GM18508 (cell line): ENCODE measurements around the gene CRIM1.

Source experiments
- ATAC-seq: cut with Tn5 transposase; IDR thresholded peaks from one replicate; pipeline ENCODE4 v1.9.1; 2021; ENCODE audit warnings: moderate number of reproducible peaks; ENCODE audit not compliant: insufficient read depth, unreplicated experiment

The CRIM1 gene

GRCh38 chr2:36539631-36540030 is 184.1 kb downstream of the CRIM1 start:
- ATAC-seq: peak; percentile 85

- no peak for ATAC-seq
Observed at GRCh38 chr2:36540986-36541754, 185.6 kb downstream of the CRIM1 start.

- ATAC-seq: no peak
Observed at GRCh38 chr2:36541891-36542595, 186.5 kb downstream of the CRIM1 start.

- ATAC-seq: no peak
Observed at GRCh38 chr2:36544638-36545338, 189.2 kb downstream of the CRIM1 start.

GRCh38 chr2:36545871-36546416 is 190.4 kb downstream of the CRIM1 start:
- ATAC-seq: no peak

- ATAC-seq: no peak
Observed at GRCh38 chr2:36547906-36548305, 192.3 kb downstream of the CRIM1 start.

- ATAC-seq: no peak
Observed at GRCh38 chr2:36549165-36549574, 193.6 kb downstream of the CRIM1 start.

- ATAC-seq: no peak
Observed at GRCh38 chr2:36550006-36550405, 194.4 kb downstream of the CRIM1 start.

- no peak for ATAC-seq
Observed at GRCh38 chr2:36553683-36554082, 198.1 kb downstream of the CRIM1 start.

- ATAC-seq: no peak
Observed at GRCh38 chr2:36554531-36554930, 199.0 kb downstream of the CRIM1 start.

GRCh38 chr2:36555789-36556188 is 200.2 kb downstream of the CRIM1 start:
- no peak for ATAC-seq

- no peak for ATAC-seq
Observed at GRCh38 chr2:36556842-36557241, 201.3 kb downstream of the CRIM1 start.

GRCh38 chr2:36559221-36559942 is 203.8 kb downstream of the CRIM1 start:
- ATAC-seq: no peak

- no peak for ATAC-seq
Observed at GRCh38 chr2:36560726-36561125, 205.1 kb downstream of the CRIM1 start.

GRCh38 chr2:36561237-36561944 is 205.8 kb downstream of the CRIM1 start:
- ATAC-seq: no peak

GRCh38 chr2:36562240-36562639 is 206.7 kb downstream of the CRIM1 start:
- no peak for ATAC-seq

- no peak for ATAC-seq
Observed at GRCh38 chr2:36562973-36563532, 207.5 kb downstream of the CRIM1 start.

GRCh38 chr2:36564377-36564930 is 208.9 kb downstream of the CRIM1 start:
- no peak for ATAC-seq

- no peak for ATAC-seq
Observed at GRCh38 chr2:36565712-36566111, 210.1 kb downstream of the CRIM1 start.
